ENCODE results near the gene YAF2.

The YAF2 gene

GRCh38 chr12:42281844-42282243, 43.8 kb upstream of the YAF2 start:
- FAIRE-seq, result no peak
- TF ChIP-seq CTCF (IDR thresholded peaks at IDR 0.05; ENCODE audit: insufficient read depth, missing control alignments), result no peak
- no peak for DNase-seq (ENCODE audit: insufficient read length, low spot score)

GRCh38 chr12:42281278-42281677, 43.2 kb upstream of the YAF2 start:
- no peak for DNase-seq (ENCODE audit: insufficient read length, low spot score)
- no peak for FAIRE-seq
- no peak for TF ChIP-seq CTCF (IDR thresholded peaks at IDR 0.05; ENCODE audit: insufficient read depth, missing control alignments)

GRCh38 chr12:42278128-42278510, 40.1 kb upstream of the YAF2 start:
- DNase-seq (ENCODE audit: insufficient read length, low spot score) (no peak), FAIRE-seq (no peak)
- TF ChIP-seq CTCF (IDR thresholded peaks at IDR 0.05; ENCODE audit: insufficient read depth, missing control alignments), result no peak

- FAIRE-seq, result no peak
- no peak for DNase-seq (ENCODE audit: insufficient read length, low spot score)
- TF ChIP-seq CTCF (IDR thresholded peaks at IDR 0.05; ENCODE audit: insufficient read depth, missing control alignments), result no peak
Observed at GRCh38 chr12:42277396-42278127, 39.5 kb upstream of the YAF2 start.

GRCh38 chr12:42275499-42275898, 37.5 kb upstream of the YAF2 start:
- FAIRE-seq (no peak), DNase-seq (ENCODE audit: insufficient read length, low spot score) (no peak)
- TF ChIP-seq CTCF (IDR thresholded peaks at IDR 0.05; ENCODE audit: insufficient read depth, missing control alignments), result no peak

- no peak for TF ChIP-seq CTCF (IDR thresholded peaks at IDR 0.05; ENCODE audit: insufficient read depth, missing control alignments)
- no peak for DNase-seq (ENCODE audit: insufficient read length, low spot score)
- FAIRE-seq, result no peak
Observed at GRCh38 chr12:42273706-42274105, 35.7 kb upstream of the YAF2 start.

GRCh38 chr12:42270596-42270995, 32.5 kb upstream of the YAF2 start:
- DNase-seq (ENCODE audit: insufficient read length, low spot score), result no peak
- TF ChIP-seq CTCF (IDR thresholded peaks at IDR 0.05; ENCODE audit: insufficient read depth, missing control alignments), result no peak
- FAIRE-seq, result no peak

Measured in D721Med (cell line).